ENCODE measurements around the gene MAGEF1. TPM values are rescaled to one million over a fixed set of nuclear protein-coding genes. Genes with fewer than 3 reads are reported as not detected.

The MAGEF1 gene
- total and polyA plus RNA-seq, 2 of the 13 experiments (the other 11 are each of a cell fraction or from before 2014, with no cell fraction given) = 26.0 to 62.4 TPM

GRCh38 chr3:184739594-184740505 lies 28.0 kb upstream of the MAGEF1 start (continued):
- TF ChIP-seq MBD4 (IDR thresholded peaks at IDR 0.05; ENCODE audit: borderline replicate concordance, low read length) (no peak), EED (CRISPR knock-in tag; IDR thresholded peaks at IDR 0.05) (no peak), IRF1 (CRISPR knock-in tag; IDR thresholded peaks at IDR 0.05; ENCODE audit: low read depth) (no peak), SKIL (CRISPR knock-in tag; IDR thresholded peaks at IDR 0.05; ENCODE audit: borderline replicate concordance) (no peak), ZNF644 (CRISPR knock-in tag; IDR thresholded peaks at IDR 0.05; ENCODE audit: low read depth) (no peak)

- Histone ChIP-seq H3K27me3 (ENCODE audit: control insufficient read depth in 1 of 2, insufficient read depth in 2 of 2, low read length in 2 of 2) (peaks cover 0 to 38% of the 10 kb centered on the region in 2 experiments; a peak in 4 of 5 replicates), H3K9ac (ENCODE audit: insufficient read depth, low read depth, low read length) (no peak overlapping the region), H3K79me2 (ENCODE audit: insufficient read depth, low read length) (no peaks in the 10 kb centered on the region), H3K27ac (ENCODE audit: extremely low read length, insufficient read depth, low read length) (no peak overlapping the region), H3K4me2 (ENCODE audit: low read depth, low read length) (no peak overlapping the region), H3K4me3 (replicated peaks in 1 of 3; ENCODE audit: insufficient read depth in 1 of 3, low read depth in 2 of 3, low read length in 3 of 3) (no peak overlapping the region), H3K4me1 (ENCODE audit: insufficient read depth, low read length) (no peaks in the 10 kb centered on the region), H3K36me3 (replicated peaks in 1 of 2; ENCODE audit: control insufficient read depth in 1 of 2, insufficient read depth in 2 of 2, low read length in 2 of 2) (no peaks in the 10 kb centered on the region), H2AFZ (ENCODE audit: low read length) (no peak overlapping the region), H3K9me3 (ENCODE audit: low read length) (no peaks in the 10 kb centered on the region), H4K20me1 (ENCODE audit: insufficient read depth, low read length) (no peaks in the 10 kb centered on the region)
- no peak for FAIRE-seq
- ChIA-PET CTCF (ENCODE audit: low intra/inter-chr PET ratio, low total read pairs) (no interaction called here), POLR2A (no interaction called here)
- 26% methylated on average over 3 of the region's 4 CpGs for WGBS (ENCODE audit: low lambda C conversion rate)
- intact Hi-C loops (cut with micrococcal nuclease; ENCODE audit: unreplicated experiment) = no loop called here
- no peak for DNase-seq (ENCODE audit: low spot score)
- BruUV-seq (replicated peaks) = no TSS peak
- no peak for ATAC-seq
- in situ Hi-C loops (cut with HindIII; ENCODE audit: extremely low pct_ligation_motif_present, low pct_unique_long_range_greater_than_20kb) = no loop called here
- TF ChIP-seq CC2D1A (CRISPR knock-in tag; IDR thresholded peaks at IDR 0.05) (no peak), RNF219 (CRISPR knock-in tag; IDR thresholded peaks at IDR 0.05) (no peak), ZFP36 (IDR thresholded peaks at IDR 0.05; ENCODE audit: borderline replicate concordance, low read depth, low read length, partially characterized antibody) (no peak), SAFB2 (CRISPR knock-in tag; IDR thresholded peaks at IDR 0.05; ENCODE audit: borderline replicate concordance, low read depth) (no peak), NFRKB (IDR thresholded peaks at IDR 0.05) (no peak), SNAPC5 (CRISPR knock-in tag; IDR thresholded peaks at IDR 0.05; ENCODE audit: borderline replicate concordance) (no peak), ZNF12 (CRISPR knock-in tag; IDR thresholded peaks at IDR 0.05) (no peak), ATRX (CRISPR knock-in tag; IDR thresholded peaks at IDR 0.05; ENCODE audit: borderline replicate concordance) (no peak), ZNF224 (CRISPR knock-in tag; IDR thresholded peaks at IDR 0.05) (no peak), ZNF75D (CRISPR knock-in tag; IDR thresholded peaks at IDR 0.05; ENCODE audit: borderline replicate concordance) (no peak)
Observed at GRCh38 chr3:184738982-184739381, 27.1 kb upstream of the MAGEF1 start.
